HCT116 (cell line): ENCODE results near the gene MYLK4. TPM values are rescaled to one million over a fixed set of nuclear protein-coding genes. Genes with fewer than 3 reads are reported as not detected.

ENCODE experiments used
- ATAC-seq: fragments of 200-7000 bp; cut with Tn5 transposase; 2 replicates; pipeline ENCODE4 v1.9.1; 2020; ENCODE audit warnings: mild to moderate bottlenecking, moderate library complexity
- BruUV-seq: library from RNA; stranded (reverse); fragments of 400-500 nt; replicated peaks from 2 replicates; lab custom pipeline; 2021; lab: Mats Ljungman, UMichigan
- CTCF ChIA-PET: fragments of 300-600 bp; sonication (Branson Sonifier 250); formaldehyde crosslinking; loops from one replicate; lab custom pipeline; 2021; ENCODE audit warnings: antibody characterized with exemption; lab: Charles Lee
- POLR2A ChIA-PET: fragments of 300-600, 350-600 bp; sonication (Branson Sonifier 250); formaldehyde crosslinking; loops from one replicate; lab custom pipeline; 2021; ENCODE audit warnings: antibody characterized with exemption; lab: Charles Lee
- RAD21 ChIA-PET, 2 experiments: fragments of 300-600 bp; sonication (Branson Sonifier 250); formaldehyde crosslinking; loops; one replicate each; lab custom pipeline; 2023; ENCODE audit warnings: low total read pairs in 2 of 2; ENCODE audit not compliant: uncharacterized antibody in 2 of 2, unreplicated experiment in 2 of 2, low non-redundant PET in 1 of 2; lab: Charles Lee
- DNase-seq: peaks from one replicate; pipeline ENCODE4 v3.0.0-alpha.2; 2010; ENCODE audit warnings: low read depth, low spot score
- H2AFZ ChIP-seq: fragments of 200-600 bp; shearing (Covaris generic), sonication (generic); 2 replicates; pipeline ENCODE4 v1.6.1; 2017; ENCODE audit warnings: low read depth, mixed run types, mixed read lengths, antibody characterized with exemption, low read length; ENCODE audit not compliant: poor library complexity, severe bottlenecking
- H3K27ac ChIP-seq: 2 replicates; pipeline ENCODE4 v1.5.1; 2012; ENCODE audit warnings: low read depth, low read length
- H3K27me3 ChIP-seq: fragments of 200-600 bp; sonication (generic); 2 replicates; pipeline ENCODE4 v1.6.1; 2016; ENCODE audit warnings: mixed run types, low read length, mixed read lengths; ENCODE audit not compliant: insufficient read depth
- H3K36me3 ChIP-seq, 2 experiments: fragments of 200-500 bp in 1 of 2; fragments of 200-600 bp in 1 of 2; sonication (Bioruptor generic) in 1 of 2; sonication (generic) in 1 of 2; 2 replicates each; pipeline versions ENCODE4 v1.5.1 to v1.6.1; 2014 to 2016; ENCODE audit warnings: low read length in 2 of 2, inconsistent platforms in 1 of 2, mixed read lengths in 1 of 2, mixed run types in 1 of 2; ENCODE audit not compliant: insufficient read depth in 2 of 2, control insufficient read depth in 1 of 2
- H3K4me1 ChIP-seq, 2 experiments: fragments of 200-600 bp in 1 of 2; sonication (generic) in 1 of 2; 2 replicates each; pipeline versions ENCODE4 v1.5.1 to v1.6.1; 2012 to 2017; ENCODE audit warnings: low read length in 2 of 2, inconsistent platforms in 1 of 2, mild to moderate bottlenecking in 1 of 2, mixed read lengths in 1 of 2, mixed run types in 1 of 2, moderate library complexity in 1 of 2; ENCODE audit not compliant: insufficient read depth in 2 of 2, control insufficient read depth in 1 of 2
- H3K4me2 ChIP-seq: fragments of 200-600 bp; sonication (generic); 2 replicates; pipeline ENCODE4 v1.6.1; 2017; ENCODE audit warnings: mixed run types, low read length, mixed read lengths
- H3K4me3 ChIP-seq, 2 experiments: fragments of 200-600 bp in 1 of 2; sonication (generic) in 1 of 2; replicated peaks in 1 of 2; 2 replicates each; pipeline ENCODE4 v1.5.1; 2011 to 2016; ENCODE audit warnings: low read length in 2 of 2, control low read depth in 1 of 2, low read depth in 1 of 2, mild to moderate bottlenecking in 1 of 2, mixed read lengths in 1 of 2, mixed run types in 1 of 2
- H3K79me2 ChIP-seq: fragments of 200-600 bp; sonication (generic); 2 replicates; pipeline ENCODE4 v1.6.1; 2017; ENCODE audit warnings: mild to moderate bottlenecking, mixed run types, low read length, moderate library complexity, mixed read lengths; ENCODE audit not compliant: insufficient read depth
- H3K9ac ChIP-seq: fragments of 200-600 bp; sonication (generic); 2 replicates; pipeline ENCODE4 v1.6.1; 2016; ENCODE audit warnings: low read length, mixed read lengths
- H3K9me2 ChIP-seq: fragments of 200-600 bp; sonication (generic), shearing (Covaris generic); 2 replicates; pipeline ENCODE4 v1.6.1; 2017; ENCODE audit warnings: mixed run types, mild to moderate bottlenecking, moderate library complexity; ENCODE audit not compliant: insufficient read depth
- H3K9me3 ChIP-seq, 2 experiments: fragments of 200-500 bp in 1 of 2; fragments of 200-600 bp in 1 of 2; sonication (Bioruptor generic) in 1 of 2; sonication (generic) in 1 of 2; 2 replicates each; pipeline ENCODE4 v1.6.1; 2014 to 2017; ENCODE audit warnings: low read length in 2 of 2, mixed read lengths in 2 of 2, inconsistent platforms in 1 of 2, low read depth in 1 of 2, mild to moderate bottlenecking in 1 of 2, mixed run types in 1 of 2, moderate library complexity in 1 of 2; ENCODE audit not compliant: control insufficient read depth in 1 of 2, insufficient read depth in 1 of 2
- H4K20me1 ChIP-seq: fragments of 200-600 bp; sonication (generic), shearing (Covaris generic); 2 replicates; pipeline ENCODE4 v1.6.1; 2017; ENCODE audit warnings: mixed run types, mild to moderate bottlenecking, moderate library complexity; ENCODE audit not compliant: insufficient read depth
- CBX3 ChIP-seq: IDR thresholded peaks from 2 replicates; pipeline ENCODE4 v1.6.1; 2012; ENCODE audit warnings: low read depth
- CTCF ChIP-seq, 3 experiments: fragments of 200-600 bp in 1 of 3; sonication (generic) in 1 of 3; IDR thresholded peaks in 2 of 3; conservative IDR thresholded peaks in 1 of 3; 2 replicates each; pipeline ENCODE4 v1.5.1; 2012 to 2017; ENCODE audit warnings: low read depth in 2 of 3, low read length in 2 of 3, antibody characterized with exemption in 1 of 3, borderline replicate concordance in 1 of 3, control low read depth in 1 of 3, mild to moderate bottlenecking in 1 of 3, mixed read lengths in 1 of 3, mixed run types in 1 of 3, moderate library complexity in 1 of 3; ENCODE audit not compliant: insufficient read depth in 1 of 3
- EGR1 ChIP-seq: IDR thresholded peaks from 2 replicates; pipeline ENCODE4 v1.6.1; 2012; ENCODE audit warnings: low read depth
- ELF1 ChIP-seq: IDR thresholded peaks from 2 replicates; pipeline ENCODE4 v1.6.1; 2012; ENCODE audit warnings: low read depth, borderline replicate concordance
- EZH2 ChIP-seq: fragments of 200-600 bp; sonication (generic); IDR thresholded peaks from 2 replicates; pipeline ENCODE4 v1.6.1; 2017; ENCODE audit warnings: antibody characterized with exemption, mixed run types
- EZH2phosphoT487 ChIP-seq: fragments of 200-600 bp; IDR thresholded peaks from 2 replicates; pipeline ENCODE4 v1.6.1; 2018; ENCODE audit warnings: antibody characterized with exemption, borderline replicate concordance
- FOSL1 ChIP-seq: IDR thresholded peaks from 2 replicates; pipeline ENCODE4 v1.6.1; 2012; ENCODE audit warnings: low read depth
- POLR2AphosphoS5 ChIP-seq: IDR thresholded peaks from 2 replicates; pipeline ENCODE4 v1.6.1; 2011; ENCODE audit warnings: mild to moderate bottlenecking, low read depth, low read length, moderate library complexity
- REST ChIP-seq: IDR thresholded peaks from 2 replicates; pipeline ENCODE4 v1.6.1; 2012; ENCODE audit warnings: low read depth
- SIN3A ChIP-seq: IDR thresholded peaks from 2 replicates; pipeline ENCODE4 v1.6.1; 2012; ENCODE audit warnings: low read depth
- SP1 ChIP-seq: IDR thresholded peaks from 2 replicates; pipeline ENCODE4 v1.6.1; 2012; ENCODE audit warnings: low read depth
- SRF ChIP-seq: IDR thresholded peaks from 2 replicates; pipeline ENCODE4 v1.6.1; 2012; ENCODE audit warnings: low read depth
- TCF7L2 ChIP-seq: IDR thresholded peaks from 2 replicates; pipeline ENCODE4 v1.7.0; 2011; ENCODE audit warnings: borderline replicate concordance, inconsistent platforms; ENCODE audit not compliant: insufficient read depth, insufficient read length; ENCODE audit errors: extremely low read depth
- ZFX ChIP-seq: fragments of 450-650 bp; IDR thresholded peaks from 2 replicates; pipeline ENCODE4 v1.6.1; 2017
- intact Hi-C: fragments of 100-400 bp; cut with micrococcal nuclease; formaldehyde crosslinking; loops from 2 replicates; pipeline ENCODE4 v1.10.0; 2022
- total RNA-seq: library from RNA; stranded (reverse); gene quantifications from one replicate; pipeline ENCODE4 v1.2.1, GENCODE V29; 2021; ENCODE audit not compliant: unreplicated experiment

MYLK4 gene
- total RNA-seq, 1 experiment from 2014 or later, result 0.27 TPM

- no peak for TF ChIP-seq SRF
- 0 out of 2 replicates have a peak, but pooled peaks have one; percentile 8 for TF ChIP-seq FOSL1
- no peak for TF ChIP-seq ZFX
- no peak for TF ChIP-seq CBX3
- Histone ChIP-seq H2AFZ (no peak overlapping the region), H3K9me3 (no peaks in the 10 kb centered on the region), H3K9me2 (no peaks in the 10 kb centered on the region), H4K20me1 (no peaks in the 10 kb centered on the region), H3K4me3 (no peak overlapping the region), H3K4me1 (peaks cover 5 to 11% of the 10 kb centered on the region in 2 experiments; a peak in 2 of 4 replicates), H3K27me3 (no peaks in the 10 kb centered on the region), H3K9ac (no peak overlapping the region), H3K79me2 (no peaks in the 10 kb centered on the region), H3K27ac (no peak overlapping the region), H3K36me3 (no peaks in the 10 kb centered on the region), H3K4me2 (no peak overlapping the region)
- intact Hi-C loops, result no loop called here
- peak; percentile 38 for ATAC-seq
- DNase-seq, result no peak
- no TSS peak for BruUV-seq
- RAD21 ChIA-PET, result interaction anchor here in 1 of 2 experiments (0.6 kb wide), 1 partner anchor 97 kb away, joined by 3 read pairs; no protein-coding TSS in a partner anchor
- CTCF ChIA-PET, result interaction anchor here (1.4 kb wide), 1 partner anchor 19 kb away, joined by 4 read pairs; the partner anchor contains the start of gene MYLK4
- POLR2A ChIA-PET, result no interaction called here
Observed at GRCh38 chr6:2731281-2731909, 19.3 kb downstream of the MYLK4 start.

- no TSS peak for BruUV-seq
- Histone ChIP-seq H3K36me3 (no peaks in the 10 kb centered on the region), H4K20me1 (no peaks in the 10 kb centered on the region), H3K27ac (no peak overlapping the region), H3K4me1 (peaks cover 5 to 11% of the 10 kb centered on the region in 2 experiments; a peak in 2 of 4 replicates), H3K9ac (no peak overlapping the region), H3K9me3 (no peaks in the 10 kb centered on the region), H2AFZ (no peak overlapping the region), H3K4me2 (no peak overlapping the region), H3K9me2 (no peaks in the 10 kb centered on the region), H3K27me3 (no peaks in the 10 kb centered on the region), H3K4me3 (no peak overlapping the region), H3K79me2 (no peaks in the 10 kb centered on the region)
- DNase-seq, result no peak
- ChIA-PET POLR2A (no interaction called here), CTCF (no interaction called here), RAD21 (interaction anchor here in 1 of 2 experiments (0.6 kb wide), 1 partner anchor 96 kb away, joined by 3 read pairs; no protein-coding TSS in a partner anchor)
- intact Hi-C loops, result no loop called here
- no peak for ATAC-seq
- no peak for TF ChIP-seq EZH2phosphoT487
- TF ChIP-seq ELF1, result no peak
- no peak for TF ChIP-seq CTCF (IDR thresholded peaks at IDR 0.05 in 2 of 3, conservative IDR thresholded peaks at IDR 0.05 in 1 of 3; ENCODE audit: borderline replicate concordance in 1 of 3, insufficient read depth in 1 of 3, low read depth in 2 of 3, low read length in 2 of 3)
- no peak for TF ChIP-seq SIN3A
- no peak for TF ChIP-seq EGR1
- no peak for TF ChIP-seq SP1
- TF ChIP-seq EZH2, result no peak
- TF ChIP-seq REST, result no peak
- TF ChIP-seq TCF7L2, result no peak
- no peak for TF ChIP-seq POLR2AphosphoS5
Observed at GRCh38 chr6:2730353-2731107, 20.2 kb downstream of the MYLK4 start.
